Cardiac fibroblast (primary cell): ENCODE data around the gene KCTD20.
A peak's percentile ranks its signal among the peaks of the same experiment; 100 is the strongest.

Experiments
- DNase-seq, 2 donors: peaks; one replicate each; pipeline versions ENCODE4 v3.0.0 to v3.0.0-alpha.2; 2010; ENCODE audit warnings: low read depth in 2 of 2
- H3K4me3 ChIP-seq, 2 donors: replicated peaks in 1 of 2; 1 replicate in 1 of 2; 2 replicates in 1 of 2; pipeline ENCODE4 v1.5.1; 2011; ENCODE audit warnings: low read depth in 2 of 2, low read length in 2 of 2, mild to moderate bottlenecking in 2 of 2, moderate library complexity in 1 of 2
- TF ChIP-seq, protein P1 (sequence below): IDR thresholded peaks from one replicate; pipeline ENCODE4 v1.5.1; 2011; ENCODE audit warnings: low read depth, mild to moderate bottlenecking, low read length, inconsistent platforms

Gene KCTD20

DNA sequence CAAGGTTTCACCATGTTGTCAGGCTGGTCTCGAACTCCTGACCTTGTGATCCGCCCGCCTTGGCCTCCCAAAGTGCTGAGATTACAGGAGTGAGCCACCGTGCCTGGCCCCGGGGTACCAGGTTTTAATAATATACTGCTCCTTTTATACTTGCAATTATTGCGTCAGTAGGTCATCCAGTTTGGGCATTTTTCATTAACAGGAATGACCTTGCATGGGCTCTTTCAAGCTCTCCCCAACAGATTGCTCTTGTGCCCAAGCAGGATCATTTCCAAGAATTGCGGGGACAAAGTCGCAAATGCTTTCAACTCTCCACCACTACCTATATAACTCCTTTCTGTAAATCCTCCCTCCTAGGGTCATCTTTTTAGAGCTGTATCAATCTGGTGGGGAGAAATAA lies 80.7 kb downstream of the KCTD20 start:
- TF ChIP-seq, protein P1, sequence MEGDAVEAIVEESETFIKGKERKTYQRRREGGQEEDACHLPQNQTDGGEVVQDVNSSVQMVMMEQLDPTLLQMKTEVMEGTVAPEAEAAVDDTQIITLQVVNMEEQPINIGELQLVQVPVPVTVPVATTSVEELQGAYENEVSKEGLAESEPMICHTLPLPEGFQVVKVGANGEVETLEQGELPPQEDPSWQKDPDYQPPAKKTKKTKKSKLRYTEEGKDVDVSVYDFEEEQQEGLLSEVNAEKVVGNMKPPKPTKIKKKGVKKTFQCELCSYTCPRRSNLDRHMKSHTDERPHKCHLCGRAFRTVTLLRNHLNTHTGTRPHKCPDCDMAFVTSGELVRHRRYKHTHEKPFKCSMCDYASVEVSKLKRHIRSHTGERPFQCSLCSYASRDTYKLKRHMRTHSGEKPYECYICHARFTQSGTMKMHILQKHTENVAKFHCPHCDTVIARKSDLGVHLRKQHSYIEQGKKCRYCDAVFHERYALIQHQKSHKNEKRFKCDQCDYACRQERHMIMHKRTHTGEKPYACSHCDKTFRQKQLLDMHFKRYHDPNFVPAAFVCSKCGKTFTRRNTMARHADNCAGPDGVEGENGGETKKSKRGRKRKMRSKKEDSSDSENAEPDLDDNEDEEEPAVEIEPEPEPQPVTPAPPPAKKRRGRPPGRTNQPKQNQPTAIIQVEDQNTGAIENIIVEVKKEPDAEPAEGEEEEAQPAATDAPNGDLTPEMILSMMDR, result no peak
- no peak for DNase-seq

DNA sequence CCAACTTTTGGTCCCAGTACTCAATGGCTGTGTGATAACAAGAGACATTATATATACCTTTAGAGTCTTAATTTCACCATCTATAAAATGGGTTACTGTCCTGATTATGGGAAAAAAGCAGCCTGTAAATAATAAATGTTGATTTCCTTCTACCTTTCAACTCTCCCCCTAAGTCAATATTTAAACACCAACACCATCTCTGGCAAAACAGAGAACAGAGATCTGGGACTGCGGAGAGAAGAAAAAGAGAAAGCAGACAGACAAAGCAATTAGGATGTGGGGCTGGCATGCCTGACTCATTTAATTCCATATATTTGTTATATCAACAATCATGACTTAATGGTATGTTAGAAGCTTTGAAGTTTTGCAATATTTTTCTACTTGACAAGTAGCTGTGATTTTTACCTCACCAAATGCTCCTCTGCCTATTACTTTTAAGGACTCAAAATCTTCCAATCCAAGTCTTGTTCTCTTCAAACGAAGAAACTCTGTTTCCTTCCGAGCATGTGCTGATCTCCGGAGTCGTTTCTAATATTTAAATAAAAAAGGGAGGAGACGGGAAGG lies 81.2 kb downstream of the KCTD20 start:
- TF ChIP-seq, protein P1, result no peak
- DNase-seq, result peak in 1 of 2 donors; percentile 3
- no peak overlapping the region for H3K4me3 ChIP-seq

More for the DNA sequence above, 80.7 kb downstream of the KCTD20 start:
- no peak overlapping the region for H3K4me3 ChIP-seq

DNA sequence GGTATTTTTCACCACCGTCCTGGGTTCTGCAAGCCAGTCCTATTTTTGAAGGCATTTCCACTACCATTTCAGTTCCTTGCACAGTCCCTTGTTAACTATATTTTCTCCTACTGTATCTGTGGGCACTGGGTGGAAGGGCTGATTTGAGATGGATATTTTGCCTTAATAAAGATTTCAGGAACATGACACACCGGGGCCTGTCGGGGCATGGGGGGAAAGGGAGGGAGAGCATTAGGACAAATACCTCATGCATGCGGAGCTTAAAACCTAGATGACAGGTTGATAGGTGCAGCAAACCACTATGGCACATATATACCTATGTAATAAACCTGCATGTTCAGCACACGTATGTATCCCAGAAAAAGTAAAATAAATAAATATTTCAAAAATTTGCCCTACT lies 82.1 kb downstream of the KCTD20 start:
- H3K4me3 ChIP-seq, result no peak overlapping the region
- DNase-seq, result no peak
- TF ChIP-seq, protein P1, result no peak

DNA sequence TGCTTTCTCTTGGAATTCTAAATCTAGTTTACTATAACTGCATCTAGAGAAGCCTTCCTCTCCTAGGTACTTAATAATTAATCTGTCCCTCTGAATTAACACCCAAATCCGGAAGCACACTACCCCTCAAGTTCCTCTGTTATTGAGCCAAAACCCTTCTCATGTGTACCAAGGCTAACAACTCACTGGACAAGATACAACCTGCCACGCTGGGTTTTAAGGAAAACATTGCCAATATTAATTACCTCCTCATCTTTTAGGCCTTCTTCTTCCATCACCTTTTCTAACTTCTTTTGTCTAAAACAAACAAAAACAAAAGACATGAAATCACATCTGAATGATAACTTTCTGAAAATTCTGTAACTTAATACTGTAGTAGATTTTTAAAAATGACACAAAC lies 82.5 kb downstream of the KCTD20 start:
- TF ChIP-seq, protein P1, result no peak
- no peak for DNase-seq
- no peak overlapping the region for H3K4me3 ChIP-seq

DNA sequence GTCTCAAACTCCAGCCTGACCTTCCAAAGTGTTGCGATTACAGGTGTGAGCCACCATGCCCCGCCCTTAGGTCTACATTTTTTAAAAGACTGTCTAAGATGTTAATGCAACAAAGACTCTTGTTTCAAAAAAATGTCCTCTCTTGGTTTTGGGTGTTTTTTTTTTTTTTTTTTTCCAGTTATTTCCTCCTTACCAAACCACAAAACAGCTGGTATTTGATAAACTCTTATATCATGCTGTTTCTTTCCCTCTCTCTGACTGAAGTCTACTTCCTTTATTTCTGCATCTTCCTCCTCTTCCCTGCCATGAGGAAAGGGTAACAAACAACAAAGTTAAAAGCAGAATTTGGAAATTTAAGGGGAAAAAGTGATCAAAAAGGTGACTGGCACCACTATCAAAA lies 83.3 kb downstream of the KCTD20 start:
- TF ChIP-seq, protein P1, result no peak
- H3K4me3 ChIP-seq, result no peak overlapping the region
- no peak for DNase-seq

DNA sequence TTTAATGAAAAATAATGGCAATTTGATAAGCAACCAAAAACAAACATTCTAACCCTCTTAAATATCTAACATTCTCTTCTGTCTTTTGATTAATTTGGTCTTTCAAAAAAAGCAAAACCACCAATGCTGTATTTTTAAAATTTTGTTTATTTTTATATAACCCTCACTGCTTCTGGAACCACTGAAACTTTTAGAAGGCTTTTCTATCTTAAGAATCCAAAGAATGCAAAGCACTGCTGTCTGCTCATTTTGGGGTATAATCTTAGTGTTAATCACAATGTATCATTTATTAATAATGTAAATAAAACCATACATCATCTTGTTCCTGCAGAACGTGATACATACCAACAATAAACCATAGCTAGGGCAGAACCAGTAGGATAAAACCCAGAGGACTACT lies 90.5 kb downstream of the KCTD20 start:
- no peak overlapping the region for H3K4me3 ChIP-seq
- DNase-seq, result no peak
- TF ChIP-seq, protein P1, result no peak
